ENCODE measurements around the gene ZFYVE16. TPM values are rescaled to one million over a fixed set of nuclear protein-coding genes. Genes with fewer than 3 reads are reported as not detected.
A peak's percentile ranks its signal among the peaks of the same experiment; 100 is the strongest.

Gene ZFYVE16
- total and polyA plus RNA-seq, 2 of the 13 experiments (the other 11 are each of a cell fraction or from before 2014, with no cell fraction given) = 9.3 to 33.3 TPM

- TF ChIP-seq SRY (CRISPR knock-in tag; IDR thresholded peaks at IDR 0.05) = 0 out of 2 replicates have a peak, but pooled peaks have one; percentile 62
- TF ChIP-seq POLR2AphosphoS5 (IDR thresholded peaks at IDR 0.05; ENCODE audit: low read depth, low read length) = peak; percentile 88
- TF ChIP-seq PBX2 (CRISPR knock-in tag; IDR thresholded peaks at IDR 0.05) = no peak
- TF ChIP-seq ZNF549 (CRISPR knock-in tag; IDR thresholded peaks at IDR 0.05) = no peak
- no peak for TF ChIP-seq PRMT3 (CRISPR knock-in tag; IDR thresholded peaks at IDR 0.05; ENCODE audit: borderline replicate concordance, low read depth)
- no peak for TF ChIP-seq SMC3 (IDR thresholded peaks at IDR 0.05; ENCODE audit: low read length)
- no peak; the same call in 1 of the 2 replicates for TF ChIP-seq ZNF629 (CRISPR knock-in tag; conservative IDR thresholded peaks at IDR 0.05)
- TF ChIP-seq ZNF263 (CRISPR knock-in tag; IDR thresholded peaks at IDR 0.05) = no peak
- peak; percentile 82; the same call in 1 of the 2 replicates for TF ChIP-seq REL (CRISPR knock-in tag; conservative IDR thresholded peaks at IDR 0.05)
- no peak for TF ChIP-seq TP53 (CRISPR knock-in tag; conservative IDR thresholded peaks at IDR 0.05)
- TF ChIP-seq LBX2 (CRISPR knock-in tag; IDR thresholded peaks at IDR 0.05; ENCODE audit: borderline replicate concordance) = no peak
- no peak for TF ChIP-seq SP140L (CRISPR knock-in tag; IDR thresholded peaks at IDR 0.05; ENCODE audit: borderline replicate concordance)
- TF ChIP-seq, protein P1, sequence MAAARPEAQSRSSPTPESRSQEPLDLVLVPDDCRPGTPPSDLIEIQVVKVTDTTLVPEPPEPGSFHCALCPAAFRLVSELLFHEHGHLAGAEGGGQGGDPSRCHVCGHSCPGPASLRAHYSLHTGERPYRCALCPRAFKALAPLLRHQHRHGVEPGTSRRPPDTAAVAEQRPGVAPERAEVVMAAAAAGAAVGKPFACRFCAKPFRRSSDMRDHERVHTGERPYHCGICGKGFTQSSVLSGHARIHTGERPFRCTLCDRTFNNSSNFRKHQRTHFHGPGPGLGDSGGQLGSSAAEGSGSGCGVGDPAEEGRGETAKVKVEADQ (CRISPR knock-in tag; IDR thresholded peaks at IDR 0.05; ENCODE audit: borderline replicate concordance) = no peak
- TF ChIP-seq ZNF484 (CRISPR knock-in tag; IDR thresholded peaks at IDR 0.05; ENCODE audit: borderline replicate concordance, low read depth) = no peak
- TF ChIP-seq ZNF33A (CRISPR knock-in tag; IDR thresholded peaks at IDR 0.05; ENCODE audit: borderline replicate concordance) = no peak
- no peak for TF ChIP-seq ZNF468 (CRISPR knock-in tag; IDR thresholded peaks at IDR 0.05)
- no peak for TF ChIP-seq ZFP36 (IDR thresholded peaks at IDR 0.05; ENCODE audit: borderline replicate concordance, low read depth, low read length, partially characterized antibody)
- TF ChIP-seq, protein P2, sequence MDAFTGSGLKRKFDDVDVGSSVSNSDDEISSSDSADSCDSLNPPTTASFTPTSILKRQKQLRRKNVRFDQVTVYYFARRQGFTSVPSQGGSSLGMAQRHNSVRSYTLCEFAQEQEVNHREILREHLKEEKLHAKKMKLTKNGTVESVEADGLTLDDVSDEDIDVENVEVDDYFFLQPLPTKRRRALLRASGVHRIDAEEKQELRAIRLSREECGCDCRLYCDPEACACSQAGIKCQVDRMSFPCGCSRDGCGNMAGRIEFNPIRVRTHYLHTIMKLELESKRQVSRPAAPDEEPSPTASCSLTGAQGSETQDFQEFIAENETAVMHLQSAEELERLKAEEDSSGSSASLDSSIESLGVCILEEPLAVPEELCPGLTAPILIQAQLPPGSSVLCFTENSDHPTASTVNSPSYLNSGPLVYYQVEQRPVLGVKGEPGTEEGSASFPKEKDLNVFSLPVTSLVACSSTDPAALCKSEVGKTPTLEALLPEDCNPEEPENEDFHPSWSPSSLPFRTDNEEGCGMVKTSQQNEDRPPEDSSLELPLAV (CRISPR knock-in tag; conservative IDR thresholded peaks at IDR 0.05; ENCODE audit: low read depth) = no peak
- no peak for TF ChIP-seq AKNA (CRISPR knock-in tag; IDR thresholded peaks at IDR 0.05; ENCODE audit: borderline replicate concordance)
- peak; percentile 38 for TF ChIP-seq PTBP1 (IDR thresholded peaks at IDR 0.05; ENCODE audit: low read depth, low read length, poor library complexity, severe bottlenecking)
- no peak for TF ChIP-seq NR2F6 (IDR thresholded peaks at IDR 0.05)
- TF ChIP-seq NR2F6 (CRISPR knock-in tag; IDR thresholded peaks at IDR 0.05) = no peak
These were observed at the start of gene ZFYVE16 (continued) for GRCh38 chr5:80407735-80408483.
